Endothelial cell of umbilical vein (primary cell): Measurements from ENCODE around the gene ZNF281. TPM values are rescaled to one million over a fixed set of nuclear protein-coding genes. Genes with fewer than 3 reads are reported as not detected.
A peak's percentile ranks its signal among the peaks of the same experiment; 100 is the strongest.
"Not testable (repeated sequence)": the region's sequence is repeated elsewhere in the genome, so short reads cannot be mapped to it uniquely, and the experiment has no call there.

ENCODE experiments used
- BruUV-seq: library from RNA; stranded (reverse); fragments of 400-500 nt; replicated peaks from 2 replicates; lab custom pipeline; 2021; lab: Mats Ljungman, UMichigan
- CTCF ChIA-PET: fragments of 300-600, 350-600 bp; sonication (Branson Sonifier 250); formaldehyde crosslinking; loops from one replicate; lab custom pipeline; 2021; ENCODE audit warnings: antibody characterized with exemption, inconsistent platforms; lab: Charles Lee
- POLR2A ChIA-PET: fragments of 300-600, 350-600 bp; sonication (Branson Sonifier 250); formaldehyde crosslinking; loops from one replicate; lab custom pipeline; 2021; ENCODE audit warnings: antibody characterized with exemption, inconsistent platforms; lab: Charles Lee
- DNase-seq: peaks from one replicate; pipeline ENCODE4 v3.0.0-alpha.2; 2011; ENCODE audit warnings: low read depth, low spot score
- FAIRE-seq: peaks from 2 replicates; lab custom pipeline; 2011; peaks lifted over from hg19 to GRCh38; lab: Jason Lieb, UNC
- H2AFZ ChIP-seq: 2 replicates; pipeline ENCODE4 v1.6.0; 2012; ENCODE audit warnings: low read depth, low read length, control low read depth, inconsistent platforms
- H3K27ac ChIP-seq: 2 replicates; pipeline ENCODE4 v1.5.1; 2011; ENCODE audit warnings: low read depth, mild to moderate bottlenecking, control low read depth, low read length, moderate library complexity; ENCODE audit not compliant: insufficient read depth
- H3K27me3 ChIP-seq, 2 experiments: 2 replicates each; pipeline versions ENCODE4 v1.6.0 to v1.6.1; 2011; ENCODE audit warnings: low read length in 2 of 2, mixed read lengths in 1 of 2; ENCODE audit not compliant: control insufficient read depth in 2 of 2, insufficient read depth in 2 of 2
- H3K36me3 ChIP-seq, 2 experiments: 2 replicates in 1 of 2; 3 replicates in 1 of 2; pipeline ENCODE4 v1.5.1; 2011; ENCODE audit warnings: low read length in 2 of 2, mild to moderate bottlenecking in 1 of 2, moderate library complexity in 1 of 2; ENCODE audit not compliant: control insufficient read depth in 2 of 2, insufficient read depth in 2 of 2; ENCODE audit errors: extremely low read depth in 1 of 2
- H3K4me1 ChIP-seq: 3 replicates; pipeline ENCODE4 v1.5.1; 2011; ENCODE audit warnings: mild to moderate bottlenecking, low read length; ENCODE audit not compliant: control insufficient read depth, insufficient read depth; ENCODE audit errors: extremely low read depth
- H3K4me2 ChIP-seq: 2 replicates; pipeline ENCODE4 v1.6.1; 2011; ENCODE audit warnings: low read length, control low read depth, mixed read lengths; ENCODE audit not compliant: insufficient read depth
- H3K4me3 ChIP-seq, 3 experiments: fragments of 200-600 bp in 1 of 3; sonication (generic), shearing (Covaris generic) in 1 of 3; replicated peaks in 1 of 3; 2 replicates each; pipeline ENCODE4 v1.5.1; 2011 to 2016; ENCODE audit warnings: control low read depth in 3 of 3, low read length in 3 of 3, mild to moderate bottlenecking in 2 of 3, inconsistent platforms in 1 of 3, low read depth in 1 of 3, moderate library complexity in 1 of 3; ENCODE audit not compliant: insufficient read depth in 1 of 3
- H3K79me2 ChIP-seq: 2 replicates; pipeline ENCODE4 v1.6.0; 2012; ENCODE audit warnings: low read length, inconsistent platforms; ENCODE audit not compliant: control insufficient read depth, insufficient read depth
- H3K9ac ChIP-seq: replicated peaks from 2 replicates; pipeline ENCODE3; 2011; ENCODE audit warnings: low read length, control low read depth; ENCODE audit not compliant: insufficient read depth; ENCODE audit errors: extremely low read depth
- H3K9me1 ChIP-seq: replicated peaks from 3 replicates; pipeline ENCODE4 v1.6.0; 2011; ENCODE audit warnings: mild to moderate bottlenecking, low read length; ENCODE audit not compliant: control insufficient read depth, insufficient read depth; ENCODE audit errors: extremely low read depth
- H3K9me3 ChIP-seq: replicated peaks from 2 replicates; pipeline ENCODE4 v1.5.1; 2012; ENCODE audit warnings: low read length, inconsistent platforms; ENCODE audit not compliant: control insufficient read depth, insufficient read depth
- H4K20me1 ChIP-seq: replicated peaks from 2 replicates; pipeline ENCODE3; 2011; ENCODE audit warnings: mild to moderate bottlenecking, low read length; ENCODE audit not compliant: control insufficient read depth, insufficient read depth; ENCODE audit errors: extremely low read depth
- EZH2 ChIP-seq: IDR thresholded peaks from 2 replicates; pipeline ENCODE4 v1.6.1; 2012; ENCODE audit warnings: borderline replicate concordance, low read depth, mild to moderate bottlenecking, moderate library complexity, low read length, inconsistent platforms; ENCODE audit not compliant: severe bottlenecking
- FOS ChIP-seq: IDR thresholded peaks from 2 replicates; pipeline ENCODE4 v1.6.1; 2011; ENCODE audit warnings: mild to moderate bottlenecking, low read length, moderate library complexity, borderline replicate concordance; ENCODE audit not compliant: insufficient read depth
- JUN ChIP-seq: IDR thresholded peaks from 2 replicates; pipeline ENCODE4 v1.6.1; 2011; ENCODE audit warnings: borderline replicate concordance, low read depth; ENCODE audit not compliant: insufficient read length, insufficient read depth
- MYC ChIP-seq: IDR thresholded peaks from one replicate; pipeline ENCODE4 v1.6.1; 2011; ENCODE audit warnings: mild to moderate bottlenecking, low read depth, low read length
- POLR2A ChIP-seq: IDR thresholded peaks from 2 replicates; pipeline ENCODE4 v1.6.1; 2012; ENCODE audit warnings: low read depth, mild to moderate bottlenecking, control low read depth, low read length
- dilution Hi-C: fragments of 300-500 bp; cut with MboI; formaldehyde crosslinking; loops from one replicate; pipeline ENCODE4 v1.15.0; 2019; ENCODE audit warnings: low sequenced_read_pairs; ENCODE audit not compliant: extremely low pct_ligation_motif_present
- intact Hi-C: fragments of 100-400 bp; cut with micrococcal nuclease; formaldehyde crosslinking; loops from one replicate; pipeline ENCODE4 v1.10.0; 2022
- polyA plus RNA-seq, 4 experiments: library from polyadenylated mRNA; depleted of rRNA in 3 of 4; stranded (reverse) in 3 of 4; unstranded in 1 of 4; fragments of >200 nt; gene quantifications; 2 replicates each; pipeline versions ENCODE4 v1.2.1 to v1.2.3, GENCODE V29; 2011 to 2012; ENCODE audit warnings: missing spikeins in 1 of 4
- total RNA-seq: library from RNA; stranded (reverse); gene quantifications from 2 replicates; pipeline ENCODE4 v1.2.3, GENCODE V29; 2021

The ZNF281 gene
- total and polyA plus RNA-seq, 2 donors (not counting 3 experiments of a cell fraction or from before 2014, with no cell fraction given), result 5.2 to 22.3 TPM

- Histone ChIP-seq H2AFZ (no peak overlapping the region), H3K9me1 (no peaks in the 10 kb centered on the region), H3K79me2 (no peaks in the 10 kb centered on the region), H3K27ac (no peak overlapping the region), H3K4me1 (peaks cover 19% of the 10 kb centered on the region), H3K9me3 (no peaks in the 10 kb centered on the region), H3K4me2 (no peak overlapping the region), H3K9ac (no peak overlapping the region), H3K4me3 (no peak overlapping the region), H4K20me1 (no peaks in the 10 kb centered on the region), H3K27me3 (no peaks in the 10 kb centered on the region), H3K36me3 (no peaks in the 10 kb centered on the region)
- CTCF ChIA-PET, result interaction anchor here (2.7 kb wide), 1 partner anchor 11 kb away, joined by 11 read pairs; no protein-coding TSS in a partner anchor
- intact Hi-C loops (no loop called here), dilution Hi-C loops (no loop called here)
- no peak for DNase-seq
- BruUV-seq, result no TSS peak
- FAIRE-seq, result no peak
- POLR2A ChIA-PET, result no interaction called here
- no peak for TF ChIP-seq JUN
- no peak for TF ChIP-seq POLR2A
- TF ChIP-seq FOS, result no peak
- TF ChIP-seq MYC, result no peak
Measured at GRCh38 chr1:200362421-200362820, 47.4 kb downstream of the ZNF281 start.

- no peaks in the 10 kb centered on the region for H4K20me1 ChIP-seq
- ChIA-PET POLR2A (no interaction called here), CTCF (no interaction called here)
- dilution Hi-C loops, result no loop called here
- no peak overlapping the region for H3K9ac ChIP-seq
- TF ChIP-seq FOS (peak; percentile 53), EZH2 (no peak)
- intact Hi-C loops, result no loop called here
- H3K9me1 ChIP-seq, result no peaks in the 10 kb centered on the region
- H3K9me3 ChIP-seq, result no peaks in the 10 kb centered on the region
- no peak for FAIRE-seq
- no peaks in the 10 kb centered on the region for H3K36me3 ChIP-seq
- H3K27me3 ChIP-seq, result no peaks in the 10 kb centered on the region
- H3K4me1 ChIP-seq, result peaks cover 19% of the 10 kb centered on the region
- DNase-seq, result no peak
- H3K79me2 ChIP-seq, result no peaks in the 10 kb centered on the region
- H3K4me2 ChIP-seq, result no peak overlapping the region
- BruUV-seq, result no TSS peak
- H3K4me3 ChIP-seq, result no peak overlapping the region
- H2AFZ ChIP-seq, result no peak overlapping the region
- H3K27ac ChIP-seq, result no peak overlapping the region
Measured at GRCh38 chr1:200359610-200360163, 50.1 kb downstream of the ZNF281 start.

DNA sequence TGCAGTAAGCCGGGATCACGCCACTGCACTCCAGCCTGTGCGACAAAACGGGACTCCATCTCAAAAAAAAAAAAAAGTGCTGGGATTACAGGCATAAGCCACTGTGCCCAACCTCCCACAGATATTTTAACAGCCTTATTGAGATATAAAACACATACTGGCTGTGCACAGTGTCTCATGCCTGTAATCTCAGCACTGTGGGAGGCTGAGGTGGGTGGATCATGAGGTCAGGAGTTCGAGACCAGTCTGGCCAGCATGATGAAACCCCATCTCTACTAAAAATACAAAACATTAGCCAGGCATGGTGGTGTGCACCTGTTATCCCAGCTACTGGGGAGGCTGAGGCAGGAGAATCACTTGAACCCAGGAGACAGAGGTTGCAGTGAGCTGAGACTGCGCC lies 51.9 kb downstream of the ZNF281 start:
- H3K36me3 ChIP-seq, DNase-seq, FAIRE-seq, H3K4me1 ChIP-seq, H3K9me3 ChIP-seq, BruUV-seq, H3K4me2 ChIP-seq, H2AFZ ChIP-seq, intact Hi-C loops, H3K27ac ChIP-seq, POLR2A ChIA-PET, H3K9me1 ChIP-seq, H3K4me3 ChIP-seq, H3K9ac ChIP-seq, H3K79me2 ChIP-seq, dilution Hi-C loops, H3K27me3 ChIP-seq, H4K20me1 ChIP-seq: not testable (repeated sequence)
- CTCF ChIA-PET, result interaction anchor here (1.5 kb wide), 1 partner anchor 126 kb away, joined by 3 read pairs; no protein-coding TSS in a partner anchor
